Measurements from ENCODE around the gene CAMK4. TPM values are rescaled to one million over a fixed set of nuclear protein-coding genes. Genes with fewer than 3 reads are reported as not detected.

Gene CAMK4
- total and polyA plus RNA-seq, 7 donors: 0.02 to 1.00 (median 0.15) TPM; not detected in 1

DNA sequence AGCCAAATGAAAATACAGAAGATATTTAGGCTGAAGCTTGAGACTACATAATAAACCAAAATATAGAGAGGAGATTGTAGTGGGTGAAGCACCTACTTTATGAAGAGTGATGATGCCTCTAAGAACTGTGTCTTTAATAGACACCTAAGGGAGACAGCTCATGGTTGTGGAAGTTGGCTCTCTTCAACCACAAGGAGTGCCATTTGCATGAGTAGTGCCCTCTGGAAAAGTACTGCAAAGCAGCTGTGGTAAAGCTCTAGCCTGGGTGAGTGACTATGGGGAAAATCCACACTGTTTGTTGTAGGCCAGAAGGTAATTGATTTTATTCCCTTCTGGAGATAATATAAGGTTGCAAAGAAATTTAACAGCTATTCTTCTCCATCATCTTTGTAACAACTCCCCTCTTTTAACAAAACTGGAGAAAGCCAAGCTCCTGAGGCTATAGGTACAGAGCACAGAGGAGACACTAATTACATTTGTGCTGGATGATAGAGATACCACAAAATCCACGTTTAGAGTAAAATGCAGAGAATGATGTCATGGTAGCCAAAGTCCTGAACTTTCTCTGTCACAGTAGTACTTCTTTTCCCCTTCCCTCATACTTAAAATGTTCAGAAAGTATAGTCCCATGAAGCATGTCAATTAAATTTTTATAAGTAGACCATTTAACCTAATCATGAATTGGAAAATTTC, 165.4 kb downstream of the CAMK4 start:
- no peak for DNase-seq
- 0 to 28% (median 26%) methylated on average over 1 of the region's 1 CpG for WGBS, 3 donors
- no peak overlapping the region for H3K4me3 ChIP-seq
- no peaks in the 10 kb centered on the region for H3K4me1 ChIP-seq
- no peaks in the 10 kb centered on the region for H3K36me3 ChIP-seq (ENCODE audit: insufficient read depth in 1 of 2, low read depth in 1 of 2)
- intact Hi-C loops (cut with DNase I): no loop called here
- no peaks in the 10 kb centered on the region for H3K9me3 ChIP-seq
- H3K27me3 ChIP-seq (ENCODE audit: insufficient read depth in 3 of 3, low read length in 2 of 3): no peaks in the 10 kb centered on the region
- ATAC-seq: no peak
- no peak overlapping the region for H3K27ac ChIP-seq
- TF ChIP-seq, protein P1, sequence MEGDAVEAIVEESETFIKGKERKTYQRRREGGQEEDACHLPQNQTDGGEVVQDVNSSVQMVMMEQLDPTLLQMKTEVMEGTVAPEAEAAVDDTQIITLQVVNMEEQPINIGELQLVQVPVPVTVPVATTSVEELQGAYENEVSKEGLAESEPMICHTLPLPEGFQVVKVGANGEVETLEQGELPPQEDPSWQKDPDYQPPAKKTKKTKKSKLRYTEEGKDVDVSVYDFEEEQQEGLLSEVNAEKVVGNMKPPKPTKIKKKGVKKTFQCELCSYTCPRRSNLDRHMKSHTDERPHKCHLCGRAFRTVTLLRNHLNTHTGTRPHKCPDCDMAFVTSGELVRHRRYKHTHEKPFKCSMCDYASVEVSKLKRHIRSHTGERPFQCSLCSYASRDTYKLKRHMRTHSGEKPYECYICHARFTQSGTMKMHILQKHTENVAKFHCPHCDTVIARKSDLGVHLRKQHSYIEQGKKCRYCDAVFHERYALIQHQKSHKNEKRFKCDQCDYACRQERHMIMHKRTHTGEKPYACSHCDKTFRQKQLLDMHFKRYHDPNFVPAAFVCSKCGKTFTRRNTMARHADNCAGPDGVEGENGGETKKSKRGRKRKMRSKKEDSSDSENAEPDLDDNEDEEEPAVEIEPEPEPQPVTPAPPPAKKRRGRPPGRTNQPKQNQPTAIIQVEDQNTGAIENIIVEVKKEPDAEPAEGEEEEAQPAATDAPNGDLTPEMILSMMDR (IDR thresholded peaks at IDR 0.05): no peak

DNA sequence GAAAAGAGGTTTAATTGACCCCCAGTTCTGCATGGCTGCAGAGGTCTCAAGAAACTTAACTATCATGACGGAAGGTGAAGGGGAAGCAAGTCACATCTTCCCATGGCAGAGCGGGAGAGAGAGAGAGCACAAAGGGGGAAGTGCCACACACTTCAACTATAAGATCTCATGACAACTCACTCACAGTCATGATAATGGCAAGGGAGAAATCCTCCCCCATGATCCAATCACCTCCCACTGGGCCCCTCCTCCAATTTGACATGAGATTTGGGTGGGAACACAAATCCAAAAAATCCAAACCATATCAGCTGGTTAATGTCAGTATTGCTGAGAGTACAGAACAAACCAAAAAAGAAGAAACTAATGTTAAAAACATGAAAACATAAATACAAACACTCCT, 168.0 kb downstream of the CAMK4 start:
- Histone ChIP-seq H3K27me3 (ENCODE audit: insufficient read depth in 3 of 3, low read length in 2 of 3) (no peaks in the 10 kb centered on the region), H3K4me1 (no peaks in the 10 kb centered on the region), H3K27ac (no peak overlapping the region), H3K9me3 (no peaks in the 10 kb centered on the region), H3K36me3 (ENCODE audit: insufficient read depth in 1 of 2, low read depth in 1 of 2) (no peaks in the 10 kb centered on the region), H3K4me3 (no peak overlapping the region)
- TF ChIP-seq, protein P1 (IDR thresholded peaks at IDR 0.05): no peak
- intact Hi-C loops (cut with DNase I): no loop called here
- DNase-seq (no peak), ATAC-seq (no peak)
- 81 to 88% (median 81%) methylated on average over 2 of the region's 2 CpGs for WGBS, 3 donors

DNA sequence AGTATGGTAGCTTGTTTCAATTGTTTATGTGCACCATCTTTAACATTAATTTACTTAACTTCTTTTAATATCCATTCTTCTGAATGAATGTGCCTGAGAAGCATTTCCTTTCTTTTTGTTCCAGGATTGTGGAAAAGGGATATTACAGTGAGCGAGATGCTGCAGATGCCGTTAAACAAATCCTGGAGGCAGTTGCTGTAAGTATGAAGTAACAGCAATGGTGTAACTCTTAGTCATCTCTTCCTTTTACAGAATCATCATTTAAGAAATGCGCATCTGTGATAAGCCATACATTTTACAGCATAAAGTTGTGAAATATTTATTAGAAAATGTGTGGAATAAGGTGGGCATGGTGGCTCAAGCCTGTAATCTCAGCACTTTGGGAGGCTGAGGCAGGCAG, 170.4 kb downstream of the CAMK4 start:
- 80 to 83% (median 81%) methylated on average over 3 of the region's 3 CpGs for WGBS, 3 donors
- Histone ChIP-seq H3K27me3 (ENCODE audit: insufficient read depth in 3 of 3, low read length in 2 of 3) (no peaks in the 10 kb centered on the region), H3K4me1 (no peaks in the 10 kb centered on the region), H3K4me3 (no peak overlapping the region), H3K36me3 (ENCODE audit: insufficient read depth in 1 of 2, low read depth in 1 of 2) (no peaks in the 10 kb centered on the region), H3K9me3 (no peaks in the 10 kb centered on the region), H3K27ac (no peak overlapping the region)
- ATAC-seq (no peak), DNase-seq (no peak)
- TF ChIP-seq, protein P1 (IDR thresholded peaks at IDR 0.05): no peak
- intact Hi-C loops (cut with DNase I): no loop called here

DNA sequence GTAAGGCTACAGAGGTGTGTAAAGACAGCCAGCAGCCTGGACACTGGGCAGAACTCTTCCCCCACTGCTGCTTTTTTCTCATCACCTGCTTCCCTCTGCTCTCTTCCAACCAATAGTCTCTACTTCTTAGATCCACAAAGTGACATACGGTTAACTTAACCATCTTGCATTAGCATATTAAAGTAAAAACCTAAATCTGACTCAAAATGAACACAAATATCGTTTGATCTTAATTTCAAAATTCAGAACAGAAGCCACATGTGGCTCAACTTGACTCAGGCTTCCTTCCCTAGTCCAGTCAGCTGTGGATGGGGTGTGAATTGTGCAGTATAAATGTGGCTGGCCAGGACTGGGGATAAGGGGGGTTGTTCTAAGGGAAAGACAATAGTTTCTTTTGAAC, 173.8 kb downstream of the CAMK4 start:
- no peaks in the 10 kb centered on the region for H3K4me1 ChIP-seq
- no peak for DNase-seq
- ATAC-seq: no peak
- no peak overlapping the region for H3K27ac ChIP-seq
- H3K36me3 ChIP-seq (ENCODE audit: insufficient read depth in 1 of 2, low read depth in 1 of 2): no peaks in the 10 kb centered on the region
- intact Hi-C loops (cut with DNase I): no loop called here
- no peak overlapping the region for H3K4me3 ChIP-seq
- WGBS, 3 donors: 86 to 89% (median 86%) methylated on average over 2 of the region's 2 CpGs
- H3K9me3 ChIP-seq: no peaks in the 10 kb centered on the region
- no peaks in the 10 kb centered on the region for H3K27me3 ChIP-seq (ENCODE audit: insufficient read depth in 3 of 3, low read length in 2 of 3)
- TF ChIP-seq, protein P1 (IDR thresholded peaks at IDR 0.05): no peak

DNA sequence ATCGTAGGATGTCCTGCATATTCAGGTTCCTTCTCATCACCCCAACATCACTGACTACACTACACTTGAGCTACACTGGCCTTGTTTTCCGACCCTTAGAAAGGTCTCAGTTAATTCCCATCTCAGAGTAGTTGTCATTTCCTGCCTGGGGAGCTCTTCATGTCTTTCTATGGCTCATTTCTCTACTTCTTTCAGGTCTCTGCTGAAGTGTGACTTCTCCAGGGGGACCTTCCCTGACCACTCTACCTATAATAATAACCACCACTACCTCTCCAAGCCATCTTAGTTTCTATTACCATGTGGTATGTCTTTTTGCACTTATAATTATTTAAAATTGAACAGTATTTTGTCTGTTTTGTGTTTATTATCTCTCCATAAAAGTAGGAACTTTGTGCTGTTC, 174.9 kb downstream of the CAMK4 start:
- H3K9me3 ChIP-seq: no peaks in the 10 kb centered on the region
- H3K36me3 ChIP-seq (ENCODE audit: insufficient read depth in 1 of 2, low read depth in 1 of 2): no peaks in the 10 kb centered on the region
- ATAC-seq (no peak), DNase-seq (no peak)
- H3K27ac ChIP-seq: no peak overlapping the region
- WGBS, 3 donors: 36 to 40% (median 38%) methylated on average over 2 of the region's 2 CpGs
- TF ChIP-seq, protein P1 (IDR thresholded peaks at IDR 0.05): no peak
- H3K4me1 ChIP-seq: no peaks in the 10 kb centered on the region
- intact Hi-C loops (cut with DNase I): no loop called here
- no peak overlapping the region for H3K4me3 ChIP-seq
- H3K27me3 ChIP-seq (ENCODE audit: insufficient read depth in 3 of 3, low read length in 2 of 3): no peaks in the 10 kb centered on the region

Data from psoas muscle (tissue), 8 donors.